Erythroblast (primary cell): ENCODE data around the gene PLXNB2.

Experiments used
- GATA1 ChIP-seq: IDR thresholded peaks from 2 replicates; pipeline ENCODE4 v1.6.1; 2011; ENCODE audit warnings: low read depth, mild to moderate bottlenecking, control low read depth, low read length, moderate library complexity
- POLR2A ChIP-seq: IDR thresholded peaks from 2 replicates; pipeline ENCODE4 v1.6.1; 2011; ENCODE audit warnings: mild to moderate bottlenecking, low read length

GRCh38 chr22:50248196-50249081, 59.0 kb downstream of the PLXNB2 start:
- TF ChIP-seq GATA1, result no peak
- no peak for TF ChIP-seq POLR2A
